Prostate gland (tissue), 2 donors: Measurements from ENCODE around the gene SNRK.

Experiments used
- POLR2AphosphoS5 ChIP-seq: sonication (generic); formaldehyde crosslinking; IDR thresholded peaks from one replicate; pipeline ENCODE4 v1.6.1; 2017; ENCODE audit warnings: antibody characterized with exemption
- TF ChIP-seq, protein P1 (sequence below), 4 experiments: fragments of 200-600 bp in 2 of 4; fragments of 450-650 bp in 2 of 4; sonication (generic) in 2 of 4; IDR thresholded peaks; 1 replicate in 3 of 4; 2 replicates in 1 of 4; pipeline ENCODE4 v1.5.1; 2016 to 2019; ENCODE audit warnings: antibody characterized with exemption in 4 of 4, mild to moderate bottlenecking in 2 of 4, moderate library complexity in 2 of 4

DNA sequence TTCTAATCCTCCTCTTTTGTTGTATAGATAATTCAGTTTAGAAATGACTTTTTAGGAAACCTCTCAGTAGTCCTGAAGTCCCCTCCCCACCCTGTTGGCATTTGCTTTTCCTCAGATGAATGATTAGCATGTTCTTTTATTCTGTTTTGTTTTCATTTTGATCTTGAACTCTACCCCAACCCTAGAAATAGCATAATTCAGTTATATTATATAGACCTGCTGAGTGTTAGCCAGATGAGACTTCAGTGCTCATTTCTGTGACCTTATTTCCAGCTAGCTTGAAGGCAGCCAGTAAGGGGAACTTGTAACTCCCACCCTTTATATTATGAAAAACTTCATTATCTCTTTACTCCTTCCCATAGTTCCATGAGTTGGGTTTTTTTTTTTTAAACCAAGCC lies 41.2 kb downstream of the SNRK start:
- TF ChIP-seq, protein P1, sequence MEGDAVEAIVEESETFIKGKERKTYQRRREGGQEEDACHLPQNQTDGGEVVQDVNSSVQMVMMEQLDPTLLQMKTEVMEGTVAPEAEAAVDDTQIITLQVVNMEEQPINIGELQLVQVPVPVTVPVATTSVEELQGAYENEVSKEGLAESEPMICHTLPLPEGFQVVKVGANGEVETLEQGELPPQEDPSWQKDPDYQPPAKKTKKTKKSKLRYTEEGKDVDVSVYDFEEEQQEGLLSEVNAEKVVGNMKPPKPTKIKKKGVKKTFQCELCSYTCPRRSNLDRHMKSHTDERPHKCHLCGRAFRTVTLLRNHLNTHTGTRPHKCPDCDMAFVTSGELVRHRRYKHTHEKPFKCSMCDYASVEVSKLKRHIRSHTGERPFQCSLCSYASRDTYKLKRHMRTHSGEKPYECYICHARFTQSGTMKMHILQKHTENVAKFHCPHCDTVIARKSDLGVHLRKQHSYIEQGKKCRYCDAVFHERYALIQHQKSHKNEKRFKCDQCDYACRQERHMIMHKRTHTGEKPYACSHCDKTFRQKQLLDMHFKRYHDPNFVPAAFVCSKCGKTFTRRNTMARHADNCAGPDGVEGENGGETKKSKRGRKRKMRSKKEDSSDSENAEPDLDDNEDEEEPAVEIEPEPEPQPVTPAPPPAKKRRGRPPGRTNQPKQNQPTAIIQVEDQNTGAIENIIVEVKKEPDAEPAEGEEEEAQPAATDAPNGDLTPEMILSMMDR (IDR thresholded peaks at IDR 0.05) = no peak
- TF ChIP-seq POLR2AphosphoS5 = no peak
